Measurements from ENCODE around the gene MCF2L2. TPM values are rescaled to one million over a fixed set of nuclear protein-coding genes. Genes with fewer than 3 reads are reported as not detected.

Gene MCF2L2
- total and polyA plus RNA-seq, 11 donors, result 0.12 to 1.4 (median 0.23) TPM; not detected in 1

GRCh38 chr3:183288117-183288516 is 140.3 kb downstream of the MCF2L2 start:
- intact Hi-C loops (cut with DNase I), result loop anchor here in 3 of 10 donors (5.0 kb wide), 1 partner anchor 36 kb away; the partner anchor contains the start of gene B3GNT5 (in 3 of the 3)
- no peak for ATAC-seq
- H3K4me3 ChIP-seq, result peak overlapping the region in 1 of 12 donors; percentile 34

GRCh38 chr3:183287301-183287971 is 141.0 kb downstream of the MCF2L2 start:
- no peaks in the 10 kb centered on the region for H3K27me3 ChIP-seq
- ATAC-seq, result peak in 3 of 4 donors; percentile 38 to 76 (median 60)
- intact Hi-C loops (cut with DNase I), result loop anchor here in 3 of 10 donors (5.0 kb wide), 1 partner anchor 35 kb away; the partner anchor contains the start of gene B3GNT5 (in 3 of the 3)
- no peaks in the 10 kb centered on the region for H3K9me3 ChIP-seq
- WGBS, 4 donors, result 58 to 81% (median 73%) methylated on average over 9 of the region's 9 CpGs
- no peaks in the 10 kb centered on the region for H3K36me3 ChIP-seq
- DNase-seq, result no peak
- H3K27ac ChIP-seq, result peak overlapping the region in 4 of 12 donors; percentile 4 to 79 (median 73)
- peaks cover 2 to 37% (median 13%) of the 10 kb centered on the region in 12 donors for H3K4me1 ChIP-seq
- peak overlapping the region in 1 of 12 donors; percentile 34 for H3K4me3 ChIP-seq
- TF ChIP-seq CTCF (IDR thresholded peaks at IDR 0.05) (no peak), POLR2A (IDR thresholded peaks at IDR 0.05) (no peak)

More at GRCh38 chr3:183288117-183288516, 140.3 kb downstream of the MCF2L2 start:
- H3K9me3 ChIP-seq, result no peaks in the 10 kb centered on the region
- H3K4me1 ChIP-seq, result peaks cover 2 to 37% (median 13%) of the 10 kb centered on the region in 12 donors
- H3K27me3 ChIP-seq, result no peaks in the 10 kb centered on the region
- DNase-seq, result no peak
- H3K36me3 ChIP-seq, result no peaks in the 10 kb centered on the region
- TF ChIP-seq POLR2A (IDR thresholded peaks at IDR 0.05) (no peak), CTCF (IDR thresholded peaks at IDR 0.05) (no peak)
- WGBS, 4 donors, result 95 to 100% (median 97%) methylated on average over 2 of the region's 2 CpGs
- H3K27ac ChIP-seq, result peak overlapping the region in 3 of 12 donors; percentile 0 to 76 (median 70)

- peak; percentile 81 to 92 (median 85) for DNase-seq
- peak; percentile 85 to 98 (median 96) for ATAC-seq
- no peaks in the 10 kb centered on the region for H3K36me3 ChIP-seq
- intact Hi-C loops (cut with DNase I), result loop anchor here in 3 of 10 donors (5.0 kb wide), 1 partner anchor 34 kb away; the partner anchor contains the start of gene B3GNT5 (in 3 of the 3)
- peaks cover 2 to 37% (median 13%) of the 10 kb centered on the region in 12 donors for H3K4me1 ChIP-seq
- H3K9me3 ChIP-seq, result no peaks in the 10 kb centered on the region
- H3K27ac ChIP-seq, result peak overlapping the region in 11 of 12 donors; percentile 41 to 79 (median 68)
- TF ChIP-seq CTCF (IDR thresholded peaks at IDR 0.05), result no peak
- TF ChIP-seq POLR2A (IDR thresholded peaks at IDR 0.05), result no peak
- H3K4me3 ChIP-seq, result peak overlapping the region in 6 of 12 donors; percentile 2 to 19 (median 10)
- 22 to 40% (median 27%) methylated on average over 10 of the region's 10 CpGs for WGBS, 4 donors
- no peaks in the 10 kb centered on the region for H3K27me3 ChIP-seq
Observed at GRCh38 chr3:183285828-183286457, 142.5 kb downstream of the MCF2L2 start.

- peak overlapping the region in 6 of 12 donors; percentile 2 to 19 (median 10) for H3K4me3 ChIP-seq
- intact Hi-C loops (cut with DNase I), result loop anchor here in 3 of 10 donors (5.0 kb wide), 1 partner anchor 33 kb away; the partner anchor contains the start of gene B3GNT5 (in 3 of the 3)
Observed at GRCh38 chr3:183285318-183285717, 143.1 kb downstream of the MCF2L2 start.

More at GRCh38 chr3:183285318-183285717, 143.1 kb downstream of the MCF2L2 start:
- Histone ChIP-seq H3K27me3 (no peaks in the 10 kb centered on the region), H3K9me3 (no peaks in the 10 kb centered on the region), H3K4me1 (peaks cover 2 to 37% (median 13%) of the 10 kb centered on the region in 12 donors), H3K36me3 (no peaks in the 10 kb centered on the region), H3K27ac (peak overlapping the region in 11 of 12 donors; percentile 41 to 79 (median 68))
- DNase-seq (no peak), ATAC-seq (peak in 1 of 4 donors; percentile 14)
- 65 to 80% (median 68%) methylated on average over 1 of the region's 1 CpG for WGBS, 4 donors
- TF ChIP-seq CTCF (IDR thresholded peaks at IDR 0.05) (no peak), POLR2A (IDR thresholded peaks at IDR 0.05) (no peak)
